Measurements from ENCODE around the gene OSBPL3.

Gene OSBPL3

DNA sequence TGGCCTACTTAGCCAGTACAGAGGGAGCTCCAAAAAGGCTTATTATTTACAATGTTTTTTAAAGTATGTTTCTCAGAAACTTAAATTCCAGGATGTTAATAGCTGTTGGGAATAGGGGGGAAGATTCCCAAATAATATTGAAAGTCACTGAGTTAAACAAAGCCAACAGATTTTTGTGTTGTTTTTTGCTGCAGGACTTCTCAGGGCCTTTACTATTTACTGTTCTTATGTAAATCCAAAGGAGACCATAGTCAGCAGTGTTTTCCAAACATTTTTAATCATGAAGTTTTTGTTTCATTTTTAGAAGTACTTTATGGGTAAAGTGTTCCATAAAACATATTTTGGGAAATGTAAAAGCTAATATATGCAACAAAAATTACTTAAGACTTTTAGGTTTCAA is 122.4 kb downstream of the OSBPL3 start:
- FAIRE-seq = no peak

DNA sequence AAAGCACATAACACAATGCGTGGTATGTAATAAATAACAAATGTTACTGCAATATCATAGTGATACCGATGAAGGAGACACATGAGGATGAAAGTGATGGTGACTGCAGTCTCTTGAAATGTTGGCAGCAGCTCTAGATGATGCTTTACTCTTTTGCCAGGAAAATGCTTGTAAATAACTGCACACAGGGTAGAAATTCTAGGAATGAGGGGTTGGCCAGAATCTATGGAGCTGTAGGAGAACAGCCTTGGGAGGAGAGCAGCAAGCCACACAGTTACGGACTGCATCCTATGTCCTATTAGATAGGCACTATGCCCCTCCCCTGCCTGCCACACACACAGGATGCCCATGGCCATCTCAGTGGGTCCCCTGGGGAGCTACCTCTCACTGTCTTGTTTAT is 125.1 kb downstream of the OSBPL3 start:
- no peak for FAIRE-seq

DNA sequence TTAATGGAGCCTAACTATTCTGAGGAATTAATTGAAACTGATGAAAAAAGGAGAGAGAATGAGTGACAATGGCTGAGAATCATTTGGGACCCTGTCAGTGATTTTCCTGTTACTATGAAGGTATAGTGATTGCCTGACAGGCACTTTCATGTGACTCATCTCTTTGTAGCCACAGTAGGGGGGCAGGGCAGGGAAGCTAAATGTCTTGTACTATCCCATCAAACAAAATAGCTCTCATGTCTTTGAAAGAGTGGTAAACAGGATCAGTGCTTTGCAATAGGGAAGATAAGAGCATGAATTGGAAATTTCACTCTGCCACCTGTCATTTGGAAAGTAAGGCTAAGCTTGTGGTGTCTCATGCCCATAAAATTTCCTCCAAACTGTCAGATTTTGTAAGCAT is 128.2 kb downstream of the OSBPL3 start:
- no peak for FAIRE-seq

DNA sequence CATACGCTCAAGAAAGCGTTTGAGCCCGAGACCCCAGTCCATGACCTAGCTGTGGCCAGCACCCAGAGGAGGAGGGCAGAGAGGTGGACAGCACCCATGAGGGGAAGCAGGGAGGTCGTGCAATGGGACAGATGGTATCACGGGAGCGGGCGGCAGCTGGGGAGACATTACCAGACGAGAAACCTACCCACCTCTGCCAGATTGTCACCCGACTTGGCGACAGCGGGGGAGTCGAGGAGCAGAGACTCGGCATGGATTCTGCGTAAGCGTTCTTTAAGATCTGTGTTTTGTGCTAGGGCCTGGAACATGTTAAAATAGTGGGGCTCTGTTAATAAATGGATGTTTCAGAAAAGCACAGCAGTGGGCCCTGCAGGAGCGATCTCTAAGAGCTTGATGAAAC is 131.1 kb downstream of the OSBPL3 start:
- no peak for FAIRE-seq

DNA sequence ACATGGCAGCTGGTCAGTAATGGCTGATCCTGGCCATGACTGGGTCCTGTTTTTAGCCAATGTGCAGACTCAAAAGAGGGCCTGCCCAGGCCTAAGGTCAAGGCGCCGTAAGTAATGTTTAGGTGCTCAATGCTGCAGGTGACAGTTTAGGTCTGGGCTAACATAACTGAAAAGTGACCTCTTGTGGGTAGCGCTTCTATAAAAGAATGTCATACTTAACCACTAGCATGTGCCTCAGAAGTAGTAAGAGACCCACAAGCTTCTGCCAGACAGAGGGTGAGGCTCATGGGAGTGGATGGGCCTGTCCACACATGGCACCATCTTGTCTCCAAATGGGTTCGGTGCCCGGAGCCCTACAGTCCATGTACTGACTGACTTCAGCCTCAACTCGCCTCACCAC is 132.2 kb downstream of the OSBPL3 start:
- FAIRE-seq = no peak

DNA sequence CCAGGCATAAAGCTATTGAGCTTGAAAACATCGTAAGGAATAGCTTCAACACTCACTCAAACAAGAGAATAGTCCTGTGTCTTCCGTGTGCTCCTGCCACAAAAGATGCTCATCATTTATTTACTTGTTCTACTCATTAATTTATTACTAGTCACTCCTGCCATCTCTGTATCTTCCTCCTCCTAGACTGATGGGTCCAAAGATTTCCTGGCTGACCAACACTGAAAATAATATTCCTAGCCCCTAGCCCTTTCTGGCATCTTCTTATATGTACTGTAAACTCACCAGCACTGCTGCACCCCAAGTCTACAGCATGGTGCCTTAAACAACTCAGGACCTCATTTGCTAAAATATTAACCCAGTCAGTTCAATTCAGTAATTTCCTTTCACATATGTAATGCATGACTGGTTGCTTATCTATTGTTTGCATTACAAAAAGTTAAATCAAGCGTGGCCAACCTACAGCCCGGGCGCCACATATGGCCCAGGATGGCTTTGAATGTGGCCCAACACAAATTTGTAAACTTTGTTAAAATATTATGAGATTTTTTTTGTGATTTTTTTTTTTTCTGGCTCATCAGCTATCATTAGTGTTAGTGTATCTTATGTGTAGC is 136.1 kb downstream of the OSBPL3 start:
- FAIRE-seq = no peak

DNA sequence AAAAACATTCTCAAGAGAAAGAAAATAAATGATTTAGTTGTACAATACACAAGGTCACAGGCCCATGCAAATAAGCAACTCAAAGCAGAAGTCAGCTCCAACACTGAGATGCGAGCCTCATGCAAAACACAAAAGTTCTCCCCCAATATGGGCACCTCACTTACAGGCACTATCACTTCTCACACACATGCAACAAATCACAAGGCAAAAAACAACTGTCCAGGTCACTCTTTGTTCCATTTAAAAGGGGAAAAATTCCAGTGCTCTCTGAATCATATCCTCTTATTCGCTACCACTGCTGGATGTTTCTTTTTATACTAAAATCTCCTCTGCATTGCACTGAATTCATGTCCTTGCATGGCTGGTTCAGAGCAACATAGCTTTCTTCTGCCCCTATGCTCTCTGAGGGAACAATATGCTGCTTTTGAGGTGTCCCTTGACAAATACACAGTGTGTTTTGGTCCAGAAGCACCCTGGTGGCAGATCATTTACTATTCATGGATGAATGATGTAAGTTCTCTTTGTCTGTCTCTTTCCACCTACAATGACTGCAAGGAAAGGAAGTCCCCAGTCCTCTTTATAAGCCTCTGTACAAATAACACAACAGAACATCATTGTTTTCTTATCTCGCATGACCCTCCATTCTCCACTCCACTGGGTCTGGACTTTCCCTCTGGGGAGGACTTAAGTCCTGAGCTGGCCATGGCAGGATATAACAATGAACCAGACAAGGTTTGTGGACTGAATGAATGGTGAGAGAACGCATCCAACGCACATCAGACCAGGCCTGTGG is 137.3 kb downstream of the OSBPL3 start:
- no peak for FAIRE-seq

DNA sequence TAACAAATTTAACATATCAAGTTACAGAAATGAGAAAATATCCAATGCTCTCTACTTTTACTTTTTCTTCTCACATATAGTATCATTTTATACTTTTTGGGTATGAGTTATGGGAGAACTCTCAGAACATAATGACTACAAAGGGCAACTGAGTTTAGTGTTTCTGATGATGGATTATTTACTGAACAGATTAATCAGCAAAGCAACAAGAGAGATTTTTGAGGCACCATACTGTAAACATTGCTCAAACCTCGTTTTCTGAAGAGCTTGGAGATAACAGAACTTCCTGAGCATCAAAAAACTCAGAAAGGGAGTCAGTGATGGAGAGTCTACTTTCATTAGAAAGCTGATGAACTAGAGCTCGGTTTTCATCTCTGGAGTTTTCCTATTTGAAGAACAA is 137.9 kb downstream of the OSBPL3 start:
- no peak for FAIRE-seq

DNA sequence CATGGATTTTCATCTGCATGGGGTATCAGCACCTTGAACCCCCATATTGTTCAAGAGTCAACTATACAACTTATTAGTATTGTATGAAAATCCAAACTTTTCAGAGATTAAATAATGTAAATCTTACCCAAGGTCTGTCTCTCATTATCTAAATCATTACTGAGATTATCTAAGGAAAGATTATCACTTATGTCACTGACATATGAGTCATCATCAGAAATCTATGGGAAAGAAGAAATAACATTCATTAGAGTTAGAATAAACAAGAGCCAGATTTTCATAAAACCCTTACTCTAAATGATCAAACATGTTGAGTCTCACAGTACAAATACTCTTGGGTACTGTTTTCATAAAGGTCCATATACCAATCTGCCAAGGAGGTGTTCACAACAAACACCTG is 139.4 kb downstream of the OSBPL3 start:
- FAIRE-seq = no peak

DNA sequence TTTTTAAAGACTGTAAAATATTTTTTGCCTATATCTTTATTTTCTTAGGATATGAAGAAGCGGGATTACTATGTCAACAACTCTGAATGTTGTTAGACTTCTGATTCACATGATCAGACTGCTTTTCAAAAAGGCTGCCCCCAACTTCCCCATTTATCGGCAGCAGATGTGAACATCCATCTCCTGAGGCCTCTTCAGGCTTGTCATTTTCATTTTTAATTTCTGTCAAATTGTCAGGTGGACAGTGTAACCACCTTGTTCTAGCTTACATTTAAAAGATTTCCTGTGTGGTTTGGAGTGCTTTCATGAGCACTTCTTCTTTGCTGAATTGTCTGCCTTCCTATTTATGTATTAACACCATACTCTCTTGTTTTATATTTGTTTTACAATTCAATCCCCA is 143.9 kb downstream of the OSBPL3 start:
- FAIRE-seq = no peak

DNA sequence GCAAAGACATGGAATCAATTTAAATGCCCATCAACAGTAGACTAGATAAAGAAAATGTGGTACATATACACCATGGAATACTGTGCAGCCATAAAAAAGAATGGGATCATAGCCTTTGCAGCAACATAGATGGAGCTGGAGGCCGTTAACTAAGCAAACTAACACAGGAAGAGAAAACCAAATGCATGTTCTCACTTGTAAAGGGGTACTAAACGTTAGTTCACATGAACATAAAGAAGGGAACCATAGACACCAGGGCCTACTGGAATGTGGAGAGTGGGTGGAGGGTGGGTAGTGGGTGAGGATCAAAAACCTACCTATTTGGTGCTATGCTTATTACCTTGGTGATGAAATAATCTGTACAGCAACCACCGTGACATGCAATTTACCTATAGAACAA is 144.3 kb downstream of the OSBPL3 start:
- no peak for FAIRE-seq

DNA sequence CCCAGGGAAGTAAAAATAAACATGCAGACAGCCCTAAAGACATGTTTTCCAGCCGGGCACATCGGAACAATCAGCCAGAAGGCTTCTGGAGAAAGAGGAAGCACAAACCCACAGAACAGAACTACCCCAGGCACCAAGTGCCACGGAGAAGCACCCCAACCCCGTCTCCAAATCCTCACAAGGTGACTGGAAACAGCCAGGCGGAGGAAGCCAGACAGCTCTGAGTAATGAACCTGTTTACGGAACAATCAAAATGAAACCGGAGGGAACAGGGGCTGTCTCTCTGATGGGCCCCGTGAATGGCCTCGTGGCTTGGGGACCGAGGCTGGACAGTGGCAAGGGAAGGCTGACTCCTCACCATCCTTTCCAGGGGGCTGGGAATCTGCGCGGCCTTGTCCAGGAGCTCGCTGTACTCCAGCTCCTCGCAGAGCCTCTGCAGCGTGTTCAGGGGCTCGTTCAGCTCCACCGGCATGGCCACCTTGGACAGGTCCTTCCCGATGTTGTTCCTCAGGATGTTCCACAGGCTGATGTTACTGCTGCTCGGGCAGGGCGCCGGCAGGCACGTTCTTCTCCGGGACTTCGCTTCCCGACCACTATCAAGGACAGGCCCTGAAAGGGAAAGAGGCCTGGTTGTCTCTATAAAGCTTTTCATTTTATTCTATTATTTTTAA is 145.7 kb downstream of the OSBPL3 start:
- FAIRE-seq = no peak

DNA sequence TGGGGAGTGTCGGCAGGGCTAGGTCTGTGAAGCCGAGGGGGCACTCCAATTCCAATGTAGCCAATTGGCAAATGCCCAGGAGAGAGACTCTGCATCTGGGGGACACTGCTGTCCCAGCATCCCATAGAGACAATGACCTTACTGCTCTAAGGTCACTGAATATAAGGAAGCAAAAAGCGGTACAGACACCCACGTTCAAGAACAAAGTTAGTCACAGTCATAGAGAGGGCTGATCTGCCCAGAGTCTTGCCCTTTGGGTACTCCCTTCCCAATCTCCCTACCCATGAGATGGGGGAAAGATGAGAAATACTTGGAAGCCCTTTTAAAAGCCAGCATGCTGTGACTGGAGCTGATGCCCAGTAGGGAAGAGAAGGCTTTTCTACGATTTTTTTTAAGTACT is 146.4 kb downstream of the OSBPL3 start:
- FAIRE-seq = no peak

DNA sequence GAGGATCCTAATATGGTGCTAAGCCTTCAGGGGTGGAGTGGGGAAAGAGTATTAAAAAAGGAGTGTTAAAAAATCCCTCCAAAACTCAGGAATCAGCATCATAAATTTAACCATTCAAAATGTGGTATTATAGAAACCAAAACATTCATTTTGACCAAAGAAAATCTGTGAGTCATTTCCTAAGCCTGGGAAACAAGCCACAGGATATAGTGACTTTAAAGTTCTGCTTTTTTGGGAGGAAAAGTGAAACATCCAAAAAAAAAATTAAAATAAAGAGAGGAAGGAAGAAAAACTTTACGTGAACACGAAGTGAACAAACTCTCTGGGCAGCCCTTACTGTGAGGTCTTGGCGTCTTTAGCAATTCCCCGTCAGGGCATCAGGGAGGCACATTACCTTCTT is 148.7 kb downstream of the OSBPL3 start:
- FAIRE-seq = no peak

DNA sequence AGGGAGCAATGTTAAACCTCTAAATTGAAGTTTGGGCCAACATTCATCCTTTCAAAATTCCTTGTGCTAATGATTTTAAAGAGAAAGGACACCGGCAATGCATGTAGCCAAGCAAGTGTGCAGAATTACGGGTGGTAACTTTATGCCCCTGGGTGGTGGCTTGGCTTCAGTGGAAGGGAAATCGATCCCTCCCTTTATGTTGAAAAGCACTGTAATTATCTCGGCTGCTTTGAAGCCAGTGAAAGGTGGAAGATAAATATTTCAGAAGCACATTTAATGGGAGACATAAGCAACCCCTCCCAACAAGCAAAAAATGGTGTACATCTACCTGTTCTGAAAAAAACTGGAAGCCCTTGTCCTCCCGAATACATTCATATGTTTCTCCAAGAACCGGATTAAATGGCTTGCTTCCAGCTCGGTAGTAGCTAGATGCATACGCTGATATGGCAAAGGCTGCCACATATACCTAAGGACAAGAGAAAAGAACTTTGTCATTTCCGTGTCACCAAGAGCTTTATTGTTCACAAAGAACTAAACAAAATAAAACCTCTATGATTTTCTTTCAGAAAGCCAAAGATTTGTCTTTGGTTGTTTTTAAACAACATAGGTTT is 149.4 kb downstream of the OSBPL3 start:
- no peak for FAIRE-seq

DNA sequence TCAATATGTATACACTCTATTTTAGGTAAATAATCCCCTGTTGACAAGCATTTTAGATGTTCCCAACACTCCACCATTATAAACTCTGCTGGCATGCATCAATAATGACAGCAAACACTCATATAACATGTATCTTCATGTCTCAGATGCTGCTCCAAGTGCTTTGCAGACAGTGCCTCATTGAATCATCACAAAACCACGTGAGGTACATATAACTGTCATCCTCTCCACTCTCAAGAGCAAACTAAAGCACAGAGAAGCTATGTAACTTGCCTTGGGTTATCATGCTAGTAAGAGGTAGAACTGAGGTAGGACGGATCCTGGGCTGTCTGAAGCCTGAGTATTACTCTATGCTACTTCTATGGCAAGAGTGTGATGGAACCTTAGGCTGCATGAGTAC is 150.2 kb downstream of the OSBPL3 start:
- FAIRE-seq = no peak

DNA sequence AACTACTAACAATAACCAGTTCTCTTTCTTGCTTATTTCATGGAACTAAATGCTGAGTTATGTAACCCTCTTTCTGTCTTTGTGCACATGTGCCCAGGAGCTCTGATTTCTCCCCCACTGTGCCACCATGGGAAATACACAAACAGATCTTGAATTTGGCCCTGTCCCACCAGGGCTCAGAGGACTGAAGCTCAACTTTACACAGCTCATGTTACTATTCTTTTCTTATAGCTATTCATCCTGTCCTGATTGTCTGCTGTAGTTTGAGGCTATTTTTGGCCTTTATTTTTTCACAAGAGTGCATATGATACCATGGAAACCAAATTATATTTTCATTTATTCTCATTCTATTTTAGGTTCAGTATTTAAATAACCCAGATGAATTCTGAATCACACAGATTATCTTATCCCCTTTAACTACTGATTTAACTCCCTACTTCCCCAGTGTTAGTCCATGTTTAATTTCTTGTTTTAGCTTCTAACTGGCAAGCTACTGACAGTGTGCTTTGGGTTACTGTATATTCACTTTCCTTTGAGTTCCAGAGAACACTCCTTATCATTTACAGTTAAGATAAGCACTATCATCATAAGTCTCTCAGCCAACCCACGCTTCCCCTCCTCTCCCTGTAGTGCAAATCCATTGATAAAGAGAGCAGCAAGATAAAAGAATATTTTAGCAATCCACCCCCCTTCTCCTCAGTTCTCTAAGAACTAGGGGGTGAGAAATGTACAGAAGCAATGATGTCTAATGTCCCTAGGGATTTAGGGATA is 150.9 kb downstream of the OSBPL3 start:
- FAIRE-seq = no peak

DNA sequence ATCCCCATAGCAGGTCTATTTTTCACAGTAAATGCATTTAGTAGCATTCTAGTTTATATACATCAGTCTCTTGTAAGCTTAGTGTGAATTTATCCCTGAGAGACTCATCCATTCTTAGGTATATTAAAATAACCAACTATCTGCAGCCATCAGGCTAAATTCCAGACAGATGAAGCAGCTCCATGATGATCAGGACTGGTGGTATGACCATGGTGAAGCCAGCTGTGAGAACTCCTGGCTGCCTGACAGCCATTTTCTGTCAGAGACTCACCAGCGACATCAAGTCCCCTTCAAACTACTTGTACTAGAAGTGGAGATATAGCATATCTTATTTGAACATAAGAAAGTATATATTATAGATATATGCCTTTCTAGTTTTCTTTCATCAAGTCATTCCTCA is 152.4 kb downstream of the OSBPL3 start:
- no peak for FAIRE-seq

DNA sequence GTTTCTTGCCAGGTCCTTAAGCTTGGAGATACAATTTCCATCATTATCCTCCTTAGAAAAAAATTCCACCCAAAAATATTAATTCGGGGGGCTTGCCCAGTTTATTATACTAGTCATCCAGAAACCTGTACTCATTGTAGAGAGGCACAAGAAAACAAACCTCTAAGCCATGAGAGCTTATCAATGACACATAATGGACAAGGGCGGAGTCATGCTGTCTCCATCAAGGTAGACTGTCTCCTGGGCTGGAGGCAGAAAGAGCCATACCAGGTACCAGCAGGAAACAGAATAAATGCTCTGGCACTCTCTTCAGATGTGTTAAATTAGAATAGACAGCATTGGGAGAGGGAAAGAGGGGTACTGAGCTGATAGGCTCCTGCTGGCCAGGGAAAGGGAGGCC is 153.0 kb downstream of the OSBPL3 start:
- no peak for FAIRE-seq

DNA sequence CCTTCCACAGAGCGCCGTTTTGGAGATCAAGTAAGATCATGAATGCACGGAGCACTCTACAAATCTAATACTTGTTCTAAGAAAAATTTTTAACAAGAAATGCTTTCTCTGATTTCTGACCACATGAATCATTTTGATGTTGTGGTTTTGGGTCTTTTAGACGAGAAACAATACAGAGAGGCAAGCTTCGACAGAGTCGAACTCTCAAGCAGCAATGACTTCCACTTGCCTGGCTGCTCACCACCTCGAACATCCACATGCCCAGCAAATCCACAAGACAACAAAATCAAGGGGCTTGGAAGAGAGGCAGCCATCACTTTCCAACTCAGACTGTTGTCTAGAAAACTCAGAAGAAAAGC is 153.3 kb downstream of the OSBPL3 start:
- FAIRE-seq = no peak

DNA sequence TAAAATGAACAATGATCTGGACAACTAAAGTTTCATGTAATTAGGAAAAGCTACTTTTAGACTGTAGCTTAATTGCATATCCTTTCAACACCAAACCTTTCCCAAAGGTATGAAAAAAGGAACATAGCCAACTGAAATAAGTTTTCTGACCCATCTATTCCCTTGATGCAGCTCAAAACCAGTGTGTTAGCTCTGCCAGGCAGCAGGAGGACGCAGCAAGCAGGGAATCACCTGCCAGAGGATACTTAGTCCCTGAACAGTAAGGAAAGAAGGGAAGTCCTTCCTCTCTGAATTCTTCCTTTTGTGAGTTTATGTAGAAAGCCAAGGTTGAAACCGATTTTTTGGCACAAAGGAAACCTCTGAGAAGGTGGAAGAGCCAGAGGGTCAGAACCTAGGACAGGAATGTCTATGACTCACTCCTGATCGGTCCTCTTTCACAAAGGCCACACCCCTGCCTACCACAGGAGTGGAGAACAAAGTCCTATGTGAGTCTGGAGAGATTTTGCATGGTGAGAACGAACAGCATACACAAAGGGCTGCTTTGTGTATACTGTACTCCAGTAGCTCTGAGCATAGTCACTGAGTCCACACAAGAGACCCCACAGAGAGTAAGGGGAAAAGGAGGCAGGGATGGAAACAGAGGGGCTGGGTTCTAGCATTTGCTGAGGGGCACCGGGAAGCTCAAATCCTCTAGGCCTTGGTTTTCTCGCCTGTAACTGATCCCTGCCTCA is 153.9 kb downstream of the OSBPL3 start:
- FAIRE-seq = no peak

DNA sequence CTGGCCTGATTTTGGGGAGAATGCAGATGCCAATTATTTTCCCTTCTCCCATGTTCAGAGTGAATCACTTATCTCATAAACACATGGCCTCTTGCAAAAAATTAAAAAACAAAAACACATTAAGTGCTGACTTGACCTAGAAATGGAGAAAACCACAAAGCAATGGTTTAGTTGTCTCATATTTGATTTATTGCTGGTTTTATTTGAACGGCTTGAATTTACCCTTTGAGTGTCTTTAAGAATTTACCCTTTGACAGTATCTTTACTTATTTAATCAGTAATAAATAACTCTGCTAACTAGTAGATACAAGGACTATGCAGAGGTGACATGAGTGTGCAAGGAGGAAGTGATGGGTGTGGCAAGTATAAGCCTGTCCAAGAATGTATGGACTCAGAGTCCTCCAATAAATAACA is 154.6 kb downstream of the OSBPL3 start:
- FAIRE-seq = no peak
